Panc1 (cell line): ENCODE measurements around the gene PIP5K1A.

ENCODE experiments used
- POLR2AphosphoS5 ChIP-seq: IDR thresholded peaks from 2 replicates; pipeline ENCODE4 v1.6.1; 2012; ENCODE audit warnings: mild to moderate bottlenecking, low read depth, low read length, moderate library complexity
- REST ChIP-seq, 2 experiments: IDR thresholded peaks; 2 replicates each; pipeline ENCODE4 v1.6.1; 2011 to 2012; ENCODE audit warnings: low read depth in 2 of 2, control low read depth in 1 of 2, low read length in 1 of 2, mild to moderate bottlenecking in 1 of 2, moderate library complexity in 1 of 2; ENCODE audit not compliant: insufficient read depth in 1 of 2
- SIN3A ChIP-seq: IDR thresholded peaks from 2 replicates; pipeline ENCODE4 v1.6.1; 2012; ENCODE audit warnings: low read depth, mild to moderate bottlenecking, low read length, moderate library complexity, borderline replicate concordance; ENCODE audit not compliant: insufficient read depth
- TF ChIP-seq, protein P1 (sequence below): fragments of 450-650 bp; IDR thresholded peaks from 2 replicates; pipeline ENCODE4 v1.5.1; 2017; ENCODE audit warnings: mild to moderate bottlenecking

- TF ChIP-seq, protein P1, sequence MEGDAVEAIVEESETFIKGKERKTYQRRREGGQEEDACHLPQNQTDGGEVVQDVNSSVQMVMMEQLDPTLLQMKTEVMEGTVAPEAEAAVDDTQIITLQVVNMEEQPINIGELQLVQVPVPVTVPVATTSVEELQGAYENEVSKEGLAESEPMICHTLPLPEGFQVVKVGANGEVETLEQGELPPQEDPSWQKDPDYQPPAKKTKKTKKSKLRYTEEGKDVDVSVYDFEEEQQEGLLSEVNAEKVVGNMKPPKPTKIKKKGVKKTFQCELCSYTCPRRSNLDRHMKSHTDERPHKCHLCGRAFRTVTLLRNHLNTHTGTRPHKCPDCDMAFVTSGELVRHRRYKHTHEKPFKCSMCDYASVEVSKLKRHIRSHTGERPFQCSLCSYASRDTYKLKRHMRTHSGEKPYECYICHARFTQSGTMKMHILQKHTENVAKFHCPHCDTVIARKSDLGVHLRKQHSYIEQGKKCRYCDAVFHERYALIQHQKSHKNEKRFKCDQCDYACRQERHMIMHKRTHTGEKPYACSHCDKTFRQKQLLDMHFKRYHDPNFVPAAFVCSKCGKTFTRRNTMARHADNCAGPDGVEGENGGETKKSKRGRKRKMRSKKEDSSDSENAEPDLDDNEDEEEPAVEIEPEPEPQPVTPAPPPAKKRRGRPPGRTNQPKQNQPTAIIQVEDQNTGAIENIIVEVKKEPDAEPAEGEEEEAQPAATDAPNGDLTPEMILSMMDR: peak; percentile 73; the same call in 1 of the 2 replicates
- TF ChIP-seq REST (IDR thresholded peaks at IDR 0.05; ENCODE audit: insufficient read depth in 1 of 2, low read depth in 2 of 2, low read length in 1 of 2) (no peak), SIN3A (no peak), POLR2AphosphoS5 (no peak)
These were observed 22.5 kb upstream of the PIP5K1A start, which contains the start of gene TMOD4 for GRCh38 chr1:151175863-151176262.
